Measurements from ENCODE around the gene PLA2G6. TPM values are rescaled to one million over a fixed set of nuclear protein-coding genes. Genes with fewer than 3 reads are reported as not detected.

PLA2G6 gene
- total RNA-seq, 2 experiments from 2014 or later = 52.4 to 53.6 TPM

DNA sequence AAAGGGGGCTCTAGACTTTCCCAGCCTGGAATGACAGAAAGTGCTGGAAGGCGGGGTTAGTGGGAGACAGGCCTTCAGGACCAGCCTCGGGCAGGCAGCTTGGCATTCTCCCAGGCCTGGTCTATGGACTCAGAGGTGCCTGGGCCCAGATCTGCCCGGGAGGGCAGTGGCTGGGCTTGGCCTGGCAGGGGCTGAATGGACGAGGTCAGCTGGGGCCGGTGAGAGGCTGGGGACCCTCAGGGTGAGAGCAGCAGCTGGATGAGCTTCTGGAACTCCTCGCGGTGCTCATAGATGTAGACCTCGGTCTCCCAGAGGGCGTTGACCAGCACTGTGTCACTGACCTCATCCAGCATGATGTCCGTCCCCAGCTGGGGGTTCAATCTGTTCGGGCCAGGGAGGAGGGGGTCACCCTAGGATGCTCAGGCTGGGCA, 69.7 kb downstream of the PLA2G6 start:
- ATAC-seq (no peak), DNase-seq (no peak)
- Mint-ChIP-seq H3K36me3 (ENCODE audit: low read depth) (peaks cover 2% of the 10 kb centered on the region), H3K4me3 (no peak overlapping the region), H3K4me1 (ENCODE audit: low read depth) (peaks cover 2% of the 10 kb centered on the region), H3K27me3 (no peaks in the 10 kb centered on the region), H3K27ac (no peak overlapping the region), H3K9me3 (no peaks in the 10 kb centered on the region)
- TF ChIP-seq, protein P1, sequence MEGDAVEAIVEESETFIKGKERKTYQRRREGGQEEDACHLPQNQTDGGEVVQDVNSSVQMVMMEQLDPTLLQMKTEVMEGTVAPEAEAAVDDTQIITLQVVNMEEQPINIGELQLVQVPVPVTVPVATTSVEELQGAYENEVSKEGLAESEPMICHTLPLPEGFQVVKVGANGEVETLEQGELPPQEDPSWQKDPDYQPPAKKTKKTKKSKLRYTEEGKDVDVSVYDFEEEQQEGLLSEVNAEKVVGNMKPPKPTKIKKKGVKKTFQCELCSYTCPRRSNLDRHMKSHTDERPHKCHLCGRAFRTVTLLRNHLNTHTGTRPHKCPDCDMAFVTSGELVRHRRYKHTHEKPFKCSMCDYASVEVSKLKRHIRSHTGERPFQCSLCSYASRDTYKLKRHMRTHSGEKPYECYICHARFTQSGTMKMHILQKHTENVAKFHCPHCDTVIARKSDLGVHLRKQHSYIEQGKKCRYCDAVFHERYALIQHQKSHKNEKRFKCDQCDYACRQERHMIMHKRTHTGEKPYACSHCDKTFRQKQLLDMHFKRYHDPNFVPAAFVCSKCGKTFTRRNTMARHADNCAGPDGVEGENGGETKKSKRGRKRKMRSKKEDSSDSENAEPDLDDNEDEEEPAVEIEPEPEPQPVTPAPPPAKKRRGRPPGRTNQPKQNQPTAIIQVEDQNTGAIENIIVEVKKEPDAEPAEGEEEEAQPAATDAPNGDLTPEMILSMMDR (IDR thresholded peaks at IDR 0.05) = no peak
- intact Hi-C loops (cut with micrococcal nuclease) = no loop called here
- ChIA-PET CTCF (interaction anchor here (0.6 to 3.9 kb wide), 3 partner anchors 13 to 118 kb away, joined by 3 to 23 read pairs (median 4); no protein-coding TSS in a partner anchor), POLR2A (no interaction called here)

DNA sequence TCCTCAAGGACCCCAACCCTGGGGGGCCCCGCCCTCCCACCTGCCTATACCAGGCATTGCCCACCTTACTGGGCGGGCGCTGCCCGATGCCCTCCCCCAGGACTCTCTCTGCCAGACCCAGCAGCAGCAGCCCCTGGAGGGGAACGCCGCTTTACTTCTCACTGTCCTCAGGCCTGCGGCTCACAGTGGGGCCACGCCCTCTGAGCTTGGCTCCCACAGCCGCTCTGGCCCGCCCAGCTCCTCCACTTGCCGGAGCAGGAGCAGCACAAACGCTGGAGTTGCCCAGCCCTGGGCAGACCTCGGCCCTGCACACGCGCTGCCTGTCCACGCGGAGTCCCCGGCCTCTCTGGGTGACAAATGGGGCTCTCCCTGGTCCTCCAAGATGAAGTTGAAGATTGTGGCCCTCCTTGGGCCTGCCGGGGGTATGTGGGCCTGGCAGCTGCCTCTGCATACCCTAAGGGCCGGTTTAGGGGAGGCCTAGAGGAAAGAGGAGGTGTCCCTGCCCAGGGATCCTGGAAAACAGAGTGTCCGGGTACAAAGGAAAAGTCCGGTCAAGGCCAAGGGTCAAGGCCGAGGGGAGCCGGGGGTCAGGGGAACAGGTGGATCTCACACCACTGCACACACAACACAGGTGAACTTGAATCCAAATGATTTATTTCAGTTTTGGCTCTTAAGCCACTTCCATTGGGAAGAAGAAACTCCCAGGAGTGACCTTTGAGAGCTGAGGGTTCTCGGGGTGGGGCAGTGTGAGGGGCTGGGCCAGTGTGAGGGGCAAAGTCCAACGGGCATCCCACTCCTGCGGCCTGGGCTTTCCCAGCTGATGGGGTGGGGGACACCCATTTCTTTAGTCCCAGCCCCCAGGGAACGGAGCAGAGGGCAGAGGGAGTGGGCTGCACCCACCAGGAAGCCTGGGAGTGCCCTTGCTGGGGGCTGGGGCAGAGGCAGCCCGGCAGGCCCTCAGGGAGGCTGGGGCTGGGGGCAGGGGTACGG, 70.5 kb downstream of the PLA2G6 start:
- TF ChIP-seq, protein P1 (IDR thresholded peaks at IDR 0.05) = no peak
- no peak overlapping the region for H3K4me3 Mint-ChIP-seq
- no peaks in the 10 kb centered on the region for H3K27me3 Mint-ChIP-seq
- ATAC-seq = no peak
- ChIA-PET CTCF (interaction anchor here (0.6 to 1.2 kb wide), 3 partner anchors 11 to 119 kb away, joined by 3 to 4 read pairs (median 3); no protein-coding TSS in a partner anchor), POLR2A (no interaction called here)
- no peaks in the 10 kb centered on the region for H3K9me3 Mint-ChIP-seq
- no peak overlapping the region for H3K27ac Mint-ChIP-seq
- intact Hi-C loops (cut with micrococcal nuclease) = no loop called here
- peaks cover 2% of the 10 kb centered on the region for H3K4me1 Mint-ChIP-seq (ENCODE audit: low read depth)
- DNase-seq = no peak
- peaks cover 2% of the 10 kb centered on the region for H3K36me3 Mint-ChIP-seq (ENCODE audit: low read depth)

DNA sequence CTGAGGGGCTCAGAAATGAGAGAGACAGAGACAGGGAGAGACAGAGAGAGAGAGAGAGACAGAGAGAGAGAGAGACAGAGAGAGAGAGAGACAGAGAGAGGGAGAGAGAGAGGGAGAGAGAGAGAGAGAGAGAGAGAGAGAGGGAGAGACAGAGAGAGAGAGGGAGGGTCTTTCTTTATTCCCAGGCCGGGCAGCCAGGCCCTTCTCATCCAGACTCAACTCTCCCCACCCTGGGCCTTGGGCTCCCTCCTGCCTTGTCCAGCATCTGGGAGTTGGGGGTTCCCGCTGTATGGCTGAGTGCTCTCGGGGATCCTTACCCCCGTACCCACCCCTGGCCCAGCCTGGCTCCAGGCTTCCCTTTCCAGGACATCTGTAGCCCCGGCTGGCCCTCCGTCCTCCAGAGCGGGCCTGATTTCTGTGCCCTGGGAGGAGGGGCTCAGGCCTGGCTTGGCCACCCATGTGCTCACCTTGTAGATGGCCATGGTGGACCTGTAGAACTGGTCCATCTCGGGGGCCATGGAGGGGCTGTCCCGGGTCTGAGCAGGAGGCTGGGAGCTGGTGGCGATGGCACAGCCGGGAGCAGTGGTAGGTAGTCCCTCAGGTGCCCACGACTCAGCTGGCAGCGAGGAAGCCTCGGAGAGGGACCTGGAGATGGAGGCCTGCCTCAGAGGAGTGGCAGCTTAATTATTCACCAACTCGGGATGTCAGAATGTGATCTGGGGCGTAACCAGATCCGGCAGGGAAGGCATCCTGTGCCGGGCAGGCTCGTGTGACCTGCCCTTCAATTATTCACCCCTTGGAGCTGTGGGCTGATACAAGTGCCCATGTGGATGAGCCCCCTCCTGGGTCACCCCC, 71.4 kb downstream of the PLA2G6 start, which contains the start of gene BAIAP2L2:
Gene BAIAP2L2 (minus strand): TSS at position 677 of the 855 bp plus-strand sequence. CDS start 159 bp downstream, at position 518.
- ATAC-seq = no peak
- H3K4me1 Mint-ChIP-seq (ENCODE audit: low read depth) = peaks cover 2% of the 10 kb centered on the region
- no peaks in the 10 kb centered on the region for H3K9me3 Mint-ChIP-seq
- peak within 1 kb of the TSS; percentile 64 for H3K27ac Mint-ChIP-seq
- H3K36me3 Mint-ChIP-seq (ENCODE audit: low read depth) = peaks cover 2% of the 10 kb centered on the region
- intact Hi-C loops (cut with micrococcal nuclease) = no loop called here
- H3K27me3 Mint-ChIP-seq = no peaks in the 10 kb centered on the region
- ChIA-PET CTCF (interaction anchor here (0.9 kb wide), 1 partner anchor 10 kb away, joined by 3 read pairs; no protein-coding TSS in a partner anchor), POLR2A (interaction anchor here (1.0 kb wide), 1 partner anchor 9 kb away, joined by 4 read pairs; no protein-coding TSS in a partner anchor)
- no peak within 1 kb of the TSS for H3K4me3 Mint-ChIP-seq
- DNase-seq = no peak
- TF ChIP-seq, protein P1 (IDR thresholded peaks at IDR 0.05) = no peak

DNA sequence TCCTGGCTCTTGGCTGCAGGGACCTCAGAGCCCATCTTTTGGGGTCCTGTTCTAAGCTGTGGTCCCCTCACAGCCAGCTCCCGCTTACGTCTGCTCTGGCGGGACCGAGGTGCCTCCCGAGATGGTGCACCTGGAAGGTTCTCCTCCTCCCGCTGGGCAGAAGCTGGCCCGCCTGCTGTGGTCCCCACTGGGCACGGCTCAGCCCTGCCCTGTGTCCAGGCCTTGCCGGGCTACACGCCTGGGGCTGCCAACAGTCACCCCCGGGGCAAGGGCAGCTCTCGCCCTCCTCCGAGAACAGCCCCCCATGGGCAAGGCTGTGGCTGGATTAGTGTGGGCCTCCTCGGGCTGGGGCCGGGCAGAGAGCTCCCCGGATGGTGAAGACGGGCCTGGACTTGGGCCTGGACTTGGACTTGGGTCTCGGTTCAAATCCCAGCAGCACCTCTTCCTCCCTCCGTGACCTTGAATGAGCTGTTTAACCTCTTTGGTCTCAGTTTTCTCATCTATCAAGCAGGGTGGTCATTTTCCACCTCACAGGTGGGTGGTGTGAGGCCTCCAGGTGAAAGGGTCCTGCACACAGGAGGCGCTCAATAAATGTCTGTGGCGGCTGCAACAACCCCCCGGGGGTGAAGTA, 72.1 kb downstream of the PLA2G6 start:
- H3K4me3 Mint-ChIP-seq = no peak overlapping the region
- H3K27me3 Mint-ChIP-seq = no peaks in the 10 kb centered on the region
- H3K27ac Mint-ChIP-seq = peak overlapping the region; percentile 64
- ChIA-PET CTCF (interaction anchor here (0.7 kb wide), 1 partner anchor 9 kb away, joined by 3 read pairs; no protein-coding TSS in a partner anchor), POLR2A (interaction anchor here (1.0 kb wide), 1 partner anchor 9 kb away, joined by 4 read pairs; no protein-coding TSS in a partner anchor)
- ATAC-seq (peak; percentile 26), DNase-seq (peak; percentile 34)
- TF ChIP-seq, protein P1 (IDR thresholded peaks at IDR 0.05) = no peak
- H3K4me1 Mint-ChIP-seq (ENCODE audit: low read depth) = peaks cover 7% of the 10 kb centered on the region
- intact Hi-C loops (cut with micrococcal nuclease) = no loop called here
- peaks cover 2% of the 10 kb centered on the region for H3K36me3 Mint-ChIP-seq (ENCODE audit: low read depth)
- H3K9me3 Mint-ChIP-seq = no peaks in the 10 kb centered on the region

All from activated CD8-positive, alpha-beta T cell treated with anti-CD3 and anti-CD28 coated beads for 36 hours (primary cell).